HG03060 (cell line): ENCODE data around the gene PIK3CB.
"Not testable (repeated sequence)": the region's sequence is repeated elsewhere in the genome, so short reads cannot be mapped to it uniquely, and the experiment has no call there.

Experiments used
- ATAC-seq: cut with Tn5 transposase; IDR thresholded peaks from one replicate; pipeline ENCODE4 v1.9.1; 2021; ENCODE audit warnings: low read depth, moderate number of reproducible peaks; ENCODE audit not compliant: unreplicated experiment

PIK3CB gene

GRCh38 chr3:138768946-138769345, 65.8 kb downstream of the PIK3CB start:
- ATAC-seq, result no peak

GRCh38 chr3:138768125-138768524, 66.6 kb downstream of the PIK3CB start:
- no peak for ATAC-seq

- ATAC-seq, result no peak
Measured at GRCh38 chr3:138767498-138768104, 67.1 kb downstream of the PIK3CB start.

GRCh38 chr3:138761002-138761401, 73.7 kb downstream of the PIK3CB start:
- ATAC-seq, result no peak

- no peak for ATAC-seq
Measured at GRCh38 chr3:138748190-138748589, 86.5 kb downstream of the PIK3CB start.

GRCh38 chr3:138747225-138747624, 87.5 kb downstream of the PIK3CB start:
- ATAC-seq, result no peak

- no peak for ATAC-seq
Measured at GRCh38 chr3:138740072-138740471, 94.7 kb downstream of the PIK3CB start.

- ATAC-seq, result no peak
Measured at GRCh38 chr3:138732456-138732855, 102.3 kb downstream of the PIK3CB start.

- ATAC-seq, result no peak
Measured at GRCh38 chr3:138726946-138727730, 107.6 kb downstream of the PIK3CB start.

GRCh38 chr3:138726042-138726441, 108.7 kb downstream of the PIK3CB start:
- ATAC-seq, result not testable (repeated sequence)

GRCh38 chr3:138725116-138725515, 109.6 kb downstream of the PIK3CB start:
- ATAC-seq, result no peak

- ATAC-seq, result no peak
Measured at GRCh38 chr3:138724443-138724842, 110.3 kb downstream of the PIK3CB start.

- ATAC-seq, result no peak
Measured at GRCh38 chr3:138718849-138719248, 115.9 kb downstream of the PIK3CB start.

GRCh38 chr3:138717348-138717747, 117.4 kb downstream of the PIK3CB start:
- ATAC-seq, result no peak

- ATAC-seq, result no peak
Measured at GRCh38 chr3:138712086-138712485, 122.6 kb downstream of the PIK3CB start.

GRCh38 chr3:138705675-138706074, 129.1 kb downstream of the PIK3CB start:
- no peak for ATAC-seq

GRCh38 chr3:138696666-138697370, 137.9 kb downstream of the PIK3CB start:
- no peak for ATAC-seq

GRCh38 chr3:138694287-138695007, 140.3 kb downstream of the PIK3CB start:
- ATAC-seq, result no peak

- no peak for ATAC-seq
Measured at GRCh38 chr3:138692152-138692551, 142.6 kb downstream of the PIK3CB start.

- ATAC-seq, result no peak
Measured at GRCh38 chr3:138691351-138691750, 143.4 kb downstream of the PIK3CB start.

- no peak for ATAC-seq
Measured at GRCh38 chr3:138690036-138690435, 144.7 kb downstream of the PIK3CB start.
